Left colon (tissue), 2 donors: ENCODE results near the gene MOK. TPM values are rescaled to one million over a fixed set of nuclear protein-coding genes. Genes with fewer than 3 reads are reported as not detected.
A peak's percentile ranks its signal among the peaks of the same experiment; 100 is the strongest.
"Not testable (repeated sequence)": the region's sequence is repeated elsewhere in the genome, so short reads cannot be mapped to it uniquely, and the experiment has no call there.

Experiments used
- ATAC-seq: fragments of 200-7000 bp; cut with Tn5 transposase; one replicate; pipeline ENCODE4 v1.9.1; 2020; ENCODE audit warnings: mild to moderate bottlenecking, moderate library complexity
- DNase-seq, 2 donors: peaks; one replicate each; pipeline ENCODE4 v3.0.0-alpha.2; 2020
- intact Hi-C, 2 donors: fragments of 100-400 bp; cut with DNase I in 1 of 2; cut with micrococcal nuclease in 1 of 2; formaldehyde crosslinking; loops; one replicate each; pipeline versions ENCODE4 v1.11.2 to v1.14.0; 2022; cut with DNase I, micrococcal nuclease
- long read RNA-seq: library from polyadenylated mRNA; unstranded; transcript quantifications from one replicate; pipeline ENCODE4 v2.0.0, GENCODE V29; 2021
- total RNA-seq, 2 donors: library from RNA; stranded (reverse); fragmentation: NEBNext Ultra II Directional; extraction: Animal tissue kit (Norgen Biotek cat#: 25700); gene quantifications; one replicate each; pipeline ENCODE4 v1.2.1, GENCODE V29; 2021
- donor health status: DM: no; HTN: no; CAD: no.
- donor health status: DM: yes; HTN: yes; CAD: no.

Gene MOK, protein sequence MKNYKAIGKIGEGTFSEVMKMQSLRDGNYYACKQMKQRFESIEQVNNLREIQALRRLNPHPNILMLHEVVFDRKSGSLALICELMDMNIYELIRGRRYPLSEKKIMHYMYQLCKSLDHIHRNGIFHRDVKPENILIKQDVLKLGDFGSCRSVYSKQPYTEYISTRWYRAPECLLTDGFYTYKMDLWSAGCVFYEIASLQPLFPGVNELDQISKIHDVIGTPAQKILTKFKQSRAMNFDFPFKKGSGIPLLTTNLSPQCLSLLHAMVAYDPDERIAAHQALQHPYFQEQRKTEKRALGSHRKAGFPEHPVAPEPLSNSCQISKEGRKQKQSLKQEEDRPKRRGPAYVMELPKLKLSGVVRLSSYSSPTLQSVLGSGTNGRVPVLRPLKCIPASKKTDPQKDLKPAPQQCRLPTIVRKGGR
- total RNA-seq, result 1 to 10 TPM; 4.7 to 5.9 TPM
- long read RNA-seq, partial matches to known transcripts, result 1 of 4 reads
- long read RNA-seq, other reads (novel, unspliced or antisense), result 3 of 4 reads

DNA sequence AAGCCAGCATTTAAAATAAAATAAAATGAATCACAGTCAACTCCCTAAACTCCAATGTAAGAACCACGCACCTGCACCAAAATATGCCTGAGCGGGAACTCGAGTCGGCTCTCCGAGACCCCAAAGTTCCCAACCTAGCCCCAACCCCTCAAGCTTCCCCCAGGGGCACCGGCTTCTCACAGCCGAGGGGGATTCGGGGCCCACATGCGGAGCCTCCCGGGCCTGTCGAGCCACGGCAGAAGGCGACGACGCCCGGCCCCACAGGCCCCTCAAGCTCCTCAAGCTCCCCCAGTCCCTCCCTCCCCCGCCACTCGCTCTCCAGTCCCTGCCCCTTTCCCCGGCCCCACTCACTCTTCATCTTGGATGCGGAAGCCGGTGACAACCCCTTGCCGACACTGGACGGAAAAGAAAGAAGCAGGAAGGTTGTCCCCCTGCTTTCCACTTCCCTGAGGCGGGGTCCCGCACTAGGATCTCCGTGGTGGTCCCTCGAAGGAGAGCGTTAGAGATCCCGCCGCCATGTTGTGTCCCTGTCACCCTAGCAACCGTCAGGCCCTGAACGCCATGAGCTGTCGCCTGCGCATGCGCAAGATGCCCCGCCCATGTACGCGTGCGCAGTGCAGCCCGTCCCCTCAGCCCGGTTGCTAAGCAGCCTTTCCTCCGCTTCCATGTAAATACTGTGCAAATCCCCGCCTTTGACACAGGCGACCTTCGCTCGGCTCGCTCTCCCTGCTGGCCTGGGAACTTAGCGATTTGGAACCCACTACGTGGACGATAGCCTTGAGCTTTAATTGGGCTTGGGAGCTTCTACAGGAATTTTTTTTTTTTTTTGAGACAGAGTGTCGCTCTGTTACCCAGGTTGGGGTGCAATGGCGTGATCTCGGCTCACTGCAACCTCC is at the start of gene MOK:
TSS of gene MOK (minus strand) at position 554 of the 896 bp plus-strand sequence. CDS start at position 358, 196 bp downstream.
- peak; percentile 97 for ATAC-seq
- peak; percentile 94 to 95 for DNase-seq
- intact Hi-C loops, result no loop called here

DNA sequence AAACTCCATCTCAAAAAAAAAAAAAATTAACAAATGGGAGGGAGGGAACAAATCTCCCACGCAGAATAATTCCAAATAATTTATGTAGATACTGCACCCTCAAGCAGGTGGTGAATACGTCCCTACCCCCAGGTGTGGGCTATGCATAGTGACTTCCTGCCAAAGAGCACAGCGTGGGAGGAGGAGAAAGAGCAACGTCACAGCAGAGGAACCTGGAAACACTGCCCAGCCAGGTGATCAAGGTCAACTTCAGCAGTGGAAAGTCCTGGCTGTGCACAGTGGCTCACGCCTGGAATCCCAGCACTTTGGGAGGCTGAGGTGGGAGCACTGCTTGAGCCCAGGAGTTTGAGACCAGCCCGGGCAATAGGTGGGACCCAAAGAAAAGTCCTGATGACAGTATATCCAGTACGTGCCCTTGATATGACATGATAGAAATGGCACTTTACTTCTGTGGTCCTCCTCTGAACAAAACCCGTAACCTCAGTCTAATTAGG is 48.2 kb upstream of the MOK start:
- no peak for DNase-seq
- intact Hi-C loops, result no loop called here
- no peak for ATAC-seq

DNA sequence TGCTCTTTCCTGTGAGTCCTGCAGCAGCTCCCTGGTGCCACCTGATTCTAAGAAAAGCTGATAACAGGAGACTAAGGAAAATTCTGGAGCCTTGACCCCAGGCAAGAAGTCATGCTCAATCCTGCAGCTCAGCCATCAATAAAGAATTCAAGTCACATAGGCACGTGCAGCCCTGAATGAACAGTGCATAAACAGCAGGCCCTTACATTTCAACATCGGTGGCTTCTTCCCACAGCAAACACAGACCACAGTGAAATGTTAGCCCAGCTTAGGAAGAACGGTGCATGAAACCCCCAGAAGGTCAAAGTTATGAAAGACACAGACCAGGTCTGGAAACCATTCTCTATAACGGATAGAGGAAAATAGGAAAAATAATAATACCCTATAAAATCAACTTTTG is 47.2 kb upstream of the MOK start:
- DNase-seq (no peak), ATAC-seq (no peak)
- intact Hi-C loops, result no loop called here

DNA sequence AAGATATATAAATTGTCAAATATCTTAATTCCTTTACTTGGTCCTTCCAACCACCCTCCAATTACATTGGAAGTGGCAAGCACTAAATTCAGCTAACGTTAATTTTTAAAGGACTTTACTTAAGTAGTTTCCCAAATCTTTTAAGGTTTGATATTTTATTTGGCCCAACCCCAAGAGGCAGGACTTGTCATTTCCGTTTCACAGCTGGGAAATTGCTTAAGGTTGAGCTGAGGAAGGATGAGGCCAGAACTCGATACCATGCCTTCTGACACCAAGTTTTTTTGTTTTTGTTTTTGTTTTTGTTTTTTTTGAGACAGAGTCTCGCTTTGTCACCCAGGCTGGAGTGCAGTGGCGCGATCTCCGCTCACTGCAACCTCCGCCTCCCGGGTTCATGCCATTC is 46.6 kb upstream of the MOK start:
- ATAC-seq, DNase-seq, intact Hi-C loops: not testable (repeated sequence)

DNA sequence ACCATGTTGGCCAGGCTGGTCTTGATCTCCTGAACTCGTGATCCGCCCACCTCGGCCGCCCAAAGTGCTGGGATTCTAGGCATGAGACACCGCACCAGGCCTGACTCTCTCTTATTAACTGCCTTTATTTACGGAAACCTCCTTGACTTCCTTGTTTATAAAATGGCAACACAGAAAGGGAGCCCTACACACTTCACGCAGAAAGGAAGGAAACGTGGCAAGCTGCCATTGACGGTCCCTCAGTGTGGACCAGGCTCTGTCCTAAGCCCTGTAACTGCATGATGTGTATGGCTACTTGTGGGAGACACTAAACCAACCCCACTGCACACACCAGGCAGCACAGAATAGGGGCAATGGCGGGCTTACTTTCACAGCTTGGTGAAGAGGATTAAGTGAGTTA is 46.1 kb upstream of the MOK start:
- ATAC-seq, result no peak
- no peak for DNase-seq
- intact Hi-C loops, result no loop called here

DNA sequence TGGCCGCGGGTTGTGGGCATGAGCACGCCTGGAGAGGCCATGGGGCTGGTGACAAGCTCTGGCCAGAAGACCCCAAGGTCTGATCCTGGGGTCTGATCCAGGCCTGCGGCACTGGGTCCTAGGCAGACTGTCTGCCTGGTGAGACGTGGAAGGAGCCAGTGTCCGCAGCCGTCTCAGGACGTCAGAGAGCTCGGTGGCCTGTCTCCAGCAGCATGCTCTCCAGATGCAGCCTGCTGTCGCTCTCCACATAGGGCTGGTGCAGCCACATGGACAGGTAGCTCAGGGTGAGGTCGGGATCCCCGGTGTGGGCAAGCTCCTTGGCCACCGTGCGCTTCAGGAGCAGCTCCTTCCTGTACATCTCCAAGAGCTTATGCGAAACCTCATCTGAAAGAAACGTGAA is 43.4 kb upstream of the MOK start:
- no peak for ATAC-seq
- intact Hi-C loops, result no loop called here
- no peak for DNase-seq

DNA sequence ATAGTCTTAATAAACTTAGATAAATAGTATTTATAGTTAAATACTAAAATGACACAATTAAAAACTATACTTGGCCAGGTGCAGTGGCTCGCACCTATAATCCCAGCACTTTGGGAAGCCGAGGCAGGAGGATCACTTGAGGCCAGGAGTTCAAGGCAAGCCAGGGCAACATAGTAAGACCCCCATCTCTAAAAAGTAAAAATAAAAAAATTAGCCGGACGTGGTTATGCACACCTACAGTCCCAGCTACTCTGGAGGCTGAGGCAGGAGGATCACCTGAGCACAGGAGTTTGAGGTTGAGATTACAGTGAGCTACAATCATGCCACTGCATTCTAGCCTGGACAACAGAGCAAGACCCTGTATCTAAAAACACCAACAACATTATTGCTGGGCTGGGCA is 41.7 kb upstream of the MOK start:
- ATAC-seq, result no peak
- no peak for DNase-seq
- intact Hi-C loops, result no loop called here

DNA sequence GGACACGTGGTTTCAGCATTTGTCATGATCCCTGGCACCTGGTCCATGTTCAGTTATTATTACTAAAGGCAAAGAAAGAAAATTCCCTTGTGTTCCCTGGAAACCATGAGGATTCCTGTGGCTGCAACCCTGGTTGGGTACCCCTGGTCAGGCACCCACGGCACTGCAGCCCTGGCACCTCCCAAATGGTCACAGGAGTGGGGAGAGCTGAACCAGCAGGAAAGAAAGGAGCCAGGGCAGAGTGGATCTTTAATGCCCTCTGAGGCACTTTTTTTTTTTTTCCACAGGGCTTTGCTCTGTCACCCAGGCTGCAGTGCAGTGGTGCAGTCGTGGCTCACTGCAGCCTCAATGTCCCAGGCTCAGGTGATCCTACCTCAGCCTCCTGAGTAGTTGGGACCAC is 40.3 kb upstream of the MOK start:
- intact Hi-C loops, result no loop called here
- no peak for ATAC-seq
- DNase-seq, result no peak

DNA sequence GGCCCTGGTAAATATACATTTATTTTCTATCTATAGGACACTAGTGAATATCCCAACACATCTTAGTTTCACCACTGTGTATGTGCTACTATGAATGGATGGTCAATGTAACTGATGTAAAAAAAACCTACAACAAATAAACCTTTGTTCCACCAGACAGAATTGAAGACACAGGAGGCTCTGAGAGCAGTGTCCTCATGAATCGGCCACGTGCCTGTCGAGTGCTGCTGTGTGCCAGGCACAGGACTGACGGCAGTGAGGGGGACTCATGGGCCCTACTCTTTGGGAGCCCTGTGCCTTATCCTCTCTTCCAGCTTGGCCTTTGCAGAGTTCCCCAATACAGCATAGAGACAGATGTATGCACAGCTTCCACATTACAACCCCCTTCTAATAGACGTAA is 39.5 kb upstream of the MOK start:
- ATAC-seq, result no peak

DNA sequence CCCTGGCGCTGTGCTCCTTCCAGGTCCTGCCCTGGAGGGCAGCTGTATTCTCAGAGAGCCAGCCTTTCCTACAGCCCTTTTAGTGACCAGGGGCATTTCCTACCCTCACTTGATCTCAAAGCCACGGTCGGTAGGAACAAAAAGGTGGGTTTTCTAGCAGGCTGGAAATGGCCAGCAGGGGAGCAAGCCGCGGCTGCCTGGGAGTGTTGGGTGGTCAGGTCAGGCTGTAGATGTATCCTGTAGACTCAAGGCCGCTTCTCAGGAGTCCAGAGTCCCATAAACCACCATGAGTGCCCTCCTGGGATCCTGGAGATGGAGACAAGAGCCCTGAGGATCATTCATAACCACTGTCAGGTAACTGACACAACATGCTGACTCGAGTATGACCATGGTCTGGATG is 39.1 kb upstream of the MOK start:
- intact Hi-C loops, result no loop called here
- DNase-seq (no peak), ATAC-seq (no peak)

More for the DNA sequence above, 39.5 kb upstream of the MOK start:
- intact Hi-C loops, result no loop called here
- no peak for DNase-seq

DNA sequence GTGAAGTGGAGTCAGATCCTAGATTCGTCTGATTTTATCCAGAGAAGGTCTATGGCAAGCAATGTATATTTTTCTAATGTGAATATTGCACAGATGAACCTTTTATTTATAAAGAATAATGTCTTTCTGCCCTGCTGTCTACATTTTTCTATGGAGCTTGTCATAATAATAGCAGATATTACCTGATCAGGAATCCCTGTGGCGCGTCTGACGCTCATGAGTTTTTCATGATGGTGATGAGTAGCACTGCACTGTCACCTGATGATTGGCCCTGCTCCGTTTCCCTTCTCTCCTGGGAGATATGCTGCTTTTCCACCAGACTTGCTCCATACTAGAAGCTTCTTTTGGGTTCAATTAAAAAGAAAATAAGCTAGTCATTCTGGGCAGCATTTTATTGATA is 37.3 kb upstream of the MOK start:
- intact Hi-C loops, result no loop called here
- DNase-seq (no peak), ATAC-seq (no peak)

DNA sequence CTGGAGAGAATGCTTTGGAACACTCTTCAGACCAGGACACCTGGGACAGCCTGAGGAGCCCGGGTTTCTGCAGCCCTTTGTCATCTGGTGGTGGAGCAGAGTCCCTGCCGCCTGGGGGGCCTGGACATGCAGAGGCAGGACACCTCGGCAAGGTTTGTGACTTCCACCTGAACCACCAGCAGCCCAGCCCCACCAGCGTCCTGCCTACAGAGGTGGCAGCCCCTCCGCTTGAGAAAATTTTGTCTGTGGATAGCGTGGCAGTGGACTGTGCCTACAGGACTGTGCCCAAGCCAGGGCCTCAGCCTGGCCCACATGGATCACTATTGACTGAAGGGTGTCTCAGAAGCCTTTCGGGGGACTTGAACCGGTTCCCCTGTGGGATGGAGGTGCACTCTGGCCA is 36.6 kb upstream of the MOK start:
- intact Hi-C loops, result no loop called here
- ATAC-seq (peak; percentile 13), DNase-seq (no peak)

DNA sequence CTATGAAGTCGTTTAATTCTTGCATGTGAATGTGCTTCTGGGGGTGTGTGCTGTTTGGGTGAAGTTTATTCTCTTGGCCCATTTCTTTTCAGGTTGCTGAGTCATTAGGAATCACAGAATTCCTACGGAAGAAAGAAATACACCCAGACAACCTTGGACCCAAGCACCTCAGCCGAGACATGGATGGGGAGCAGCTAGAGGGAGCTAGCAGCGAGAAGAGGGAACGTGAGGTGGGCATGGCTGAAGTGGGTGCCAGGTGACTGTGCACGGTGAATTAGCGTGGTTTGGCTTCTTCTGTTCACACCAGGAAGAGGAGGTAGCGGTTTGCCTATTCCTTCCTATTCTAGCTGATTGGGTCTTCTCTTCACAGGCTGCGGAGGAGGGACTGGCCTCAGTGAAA is 33.8 kb upstream of the MOK start:
- ATAC-seq, result no peak
- no peak for DNase-seq
- intact Hi-C loops, result no loop called here

DNA sequence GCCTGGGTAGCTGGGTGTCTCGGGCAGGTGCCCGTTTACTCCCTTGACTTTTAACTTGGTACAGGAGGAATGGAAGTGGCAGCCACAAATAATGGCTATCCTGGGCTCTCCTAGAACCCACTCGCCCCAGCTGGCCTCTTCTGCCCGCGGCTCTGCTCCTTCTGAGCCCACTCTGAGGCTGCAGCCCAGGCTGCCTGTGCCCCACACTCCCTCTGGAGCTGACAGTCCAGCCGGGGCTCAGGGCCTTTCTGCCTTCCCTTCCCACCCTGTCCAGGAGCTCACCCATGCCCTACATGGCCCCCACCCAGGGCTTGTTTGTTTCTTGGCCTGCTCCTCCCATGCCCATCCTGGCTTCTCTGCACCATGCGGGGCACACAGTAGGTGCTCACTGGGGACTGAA is 30.2 kb upstream of the MOK start:
- DNase-seq (no peak), ATAC-seq (no peak)
- intact Hi-C loops, result no loop called here

DNA sequence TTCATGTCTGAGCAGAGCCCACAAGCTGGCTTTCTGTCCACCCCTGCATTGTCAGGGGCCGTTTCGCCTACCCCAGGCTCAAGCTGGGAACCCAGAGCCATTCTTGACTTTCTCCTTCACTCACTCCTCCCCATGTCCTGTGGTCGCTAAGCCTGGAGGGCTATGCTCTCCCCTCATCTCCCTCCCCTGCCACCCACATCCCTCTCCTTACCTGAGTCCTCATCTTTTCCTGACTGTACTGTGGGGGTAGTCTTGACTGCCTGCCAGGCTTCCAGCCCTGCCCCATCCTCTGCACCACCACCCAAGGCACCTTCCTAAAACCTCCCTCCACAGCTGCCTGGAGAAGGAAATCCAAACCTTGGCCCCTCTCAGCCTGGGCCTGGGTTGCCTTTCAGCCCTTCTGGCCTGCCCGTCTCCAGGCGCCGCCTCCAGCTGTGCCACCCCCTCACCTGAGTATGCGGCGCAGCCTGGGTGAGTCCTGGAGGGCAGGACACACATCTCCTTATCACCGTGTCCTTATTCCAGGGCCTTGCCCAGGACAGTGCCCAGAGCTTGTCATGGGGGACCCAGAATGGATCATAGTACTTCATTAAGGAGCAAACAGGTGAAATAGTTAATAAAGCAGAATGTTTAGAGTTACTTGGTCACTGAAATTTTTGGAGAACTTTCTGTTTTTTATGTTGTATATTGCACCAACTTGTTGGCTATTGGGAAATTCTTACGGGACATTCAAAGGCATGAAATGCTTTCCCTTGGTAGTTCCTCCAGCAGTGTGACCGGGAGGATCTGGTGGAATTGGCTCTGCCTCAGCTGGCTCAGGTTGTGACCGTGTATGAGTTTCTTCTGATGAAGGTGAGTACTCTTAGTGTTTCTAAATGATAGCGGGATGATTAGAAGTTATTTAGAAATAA is 29.1 kb upstream of the MOK start:
- intact Hi-C loops, result no loop called here
- no peak for ATAC-seq
- no peak for DNase-seq

DNA sequence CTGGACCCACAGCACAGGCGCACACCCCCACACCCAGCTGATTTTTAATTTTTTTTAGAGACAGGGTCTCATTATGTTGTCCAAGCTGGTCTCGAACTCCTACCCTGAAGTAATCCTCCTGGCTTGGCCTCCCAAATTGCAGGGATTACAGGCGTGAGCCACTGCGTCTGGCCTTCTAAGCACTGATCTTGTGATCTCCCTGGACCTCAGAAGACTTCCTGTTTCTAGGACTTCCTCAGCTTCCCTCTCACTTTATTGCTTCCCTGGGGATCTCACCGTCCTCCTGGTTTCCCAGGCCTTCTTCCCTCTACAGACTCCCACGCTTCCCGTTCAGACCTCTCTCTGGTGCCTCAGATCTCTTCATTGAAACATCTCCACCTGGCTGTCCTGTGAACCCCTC is 28.4 kb upstream of the MOK start:
- DNase-seq, result no peak
- intact Hi-C loops, result no loop called here

DNA sequence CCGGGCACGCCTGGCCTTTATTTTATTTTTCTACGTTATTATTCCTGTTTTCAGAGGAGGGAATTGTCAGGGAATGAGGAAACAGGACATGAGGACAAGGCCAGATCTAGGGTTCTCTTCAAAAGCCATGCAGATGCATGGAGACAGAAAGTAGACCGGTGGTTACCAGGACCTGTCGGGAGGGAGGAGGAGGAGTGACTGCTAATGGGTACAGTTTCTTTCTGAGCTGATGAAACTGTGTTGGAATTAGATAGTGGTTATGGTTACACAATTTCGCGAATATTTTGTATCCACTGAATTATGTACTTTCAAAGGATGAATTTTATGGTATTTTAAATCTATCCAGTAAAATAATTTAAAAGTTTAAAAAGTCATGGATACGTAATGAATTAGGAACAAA is 25.8 kb upstream of the MOK start:
- ATAC-seq (no peak), DNase-seq (no peak)
- intact Hi-C loops, result no loop called here

More for the DNA sequence above, 28.4 kb upstream of the MOK start:
- no peak for ATAC-seq

DNA sequence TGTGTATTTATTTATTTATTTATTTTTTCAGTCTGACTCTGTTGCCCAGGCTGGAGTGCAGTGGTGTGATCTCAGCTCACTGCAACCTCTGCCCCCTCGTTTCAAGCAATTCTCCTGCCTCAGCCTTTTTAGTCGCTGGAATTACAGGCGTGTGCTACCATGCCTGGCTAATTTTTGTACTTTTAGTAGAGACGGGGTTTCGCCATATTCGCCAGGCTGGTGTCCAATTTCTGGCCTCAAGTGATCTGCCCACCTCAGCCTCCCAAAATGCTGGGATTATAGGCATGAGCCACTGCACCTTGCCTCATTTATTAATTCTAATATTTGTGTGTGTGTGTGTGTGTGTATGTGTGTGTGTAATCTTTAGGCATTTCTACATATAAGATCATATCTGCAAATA is 24.4 kb upstream of the MOK start:
- ATAC-seq, intact Hi-C loops, DNase-seq: not testable (repeated sequence)

DNA sequence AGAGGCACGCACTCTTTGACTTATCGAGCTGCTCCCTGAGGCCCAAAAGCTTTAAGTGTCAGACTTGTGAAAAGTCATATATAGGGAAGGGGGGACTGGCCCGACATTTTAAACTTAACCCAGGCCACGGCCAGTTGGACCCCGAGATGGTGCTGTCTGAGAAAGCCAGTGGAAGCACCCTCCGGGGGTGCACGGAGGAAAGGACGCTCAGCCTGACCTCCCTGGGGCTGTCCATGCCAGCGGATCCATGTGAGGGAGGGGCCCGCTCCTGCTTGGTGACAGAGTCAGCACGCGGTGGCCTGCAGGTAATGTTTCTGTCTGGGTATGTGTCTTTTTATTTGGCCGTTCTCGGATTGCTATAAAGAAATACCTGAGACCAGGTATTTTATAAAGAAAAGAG is 21.6 kb upstream of the MOK start:
- intact Hi-C loops, result no loop called here
- no peak for DNase-seq
- ATAC-seq, result no peak
